ENCODE data around the gene PIR.

PIR gene

DNA sequence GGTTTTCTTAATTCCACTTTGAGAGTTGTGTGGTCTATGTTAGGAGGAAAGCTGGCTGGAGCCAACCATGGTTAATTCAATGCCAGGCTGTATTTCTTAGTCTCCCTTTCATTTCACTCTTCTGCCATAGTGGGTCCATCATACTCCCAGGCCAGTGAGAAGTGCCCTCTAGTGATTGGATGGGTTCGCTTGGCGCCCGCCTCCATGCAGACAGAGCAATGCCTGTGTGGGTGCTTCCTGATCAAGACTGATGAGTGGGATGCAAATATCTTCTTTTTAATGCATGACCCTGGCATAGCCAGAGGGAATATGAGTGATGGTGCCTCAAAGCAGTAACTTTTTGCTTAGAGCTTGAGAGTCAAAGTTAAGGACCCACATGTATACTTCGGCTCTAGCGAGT, 13.9 kb upstream of the PIR start:
- H3K4me3 ChIP-seq (ENCODE audit: low read depth, low read length) = no peak overlapping the region
- H3K27me3 ChIP-seq (ENCODE audit: control insufficient read depth, insufficient read depth, low read length) = no peaks in the 10 kb centered on the region
- H3K36me3 ChIP-seq (ENCODE audit: control insufficient read depth, insufficient read depth, low read length) = no peaks in the 10 kb centered on the region
- H3K9me3 ChIP-seq (ENCODE audit: control insufficient read depth, insufficient read depth, low read length) = no peaks in the 10 kb centered on the region
- H3K9ac ChIP-seq (ENCODE audit: low read depth, low read length) = no peak overlapping the region
- H3K4me1 ChIP-seq (ENCODE audit: control insufficient read depth, insufficient read depth, low read length) = no peaks in the 10 kb centered on the region

DNA sequence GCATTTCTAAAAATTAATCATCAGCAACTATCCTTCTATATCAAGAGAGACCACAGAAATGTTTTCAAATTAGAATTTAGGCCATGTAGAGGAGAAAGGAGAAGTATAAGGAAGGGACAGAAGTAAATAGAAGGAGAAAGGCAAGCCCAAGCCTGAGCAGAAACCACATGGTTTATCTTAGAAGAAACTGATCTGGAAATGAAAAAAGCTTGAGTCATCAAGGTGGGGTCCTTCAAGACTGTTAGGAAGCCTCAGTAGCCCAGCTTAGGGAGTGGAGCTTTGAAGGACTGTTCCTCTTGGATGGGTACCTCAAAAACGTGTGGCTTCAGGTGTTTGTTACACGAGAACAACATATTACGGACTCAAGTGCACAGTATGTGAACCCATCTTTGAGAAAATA, 12.0 kb upstream of the PIR start:
- no peak overlapping the region for H3K4me3 ChIP-seq (ENCODE audit: low read depth, low read length)
- no peaks in the 10 kb centered on the region for H3K4me1 ChIP-seq (ENCODE audit: control insufficient read depth, insufficient read depth, low read length)
- no peaks in the 10 kb centered on the region for H3K27me3 ChIP-seq (ENCODE audit: control insufficient read depth, insufficient read depth, low read length)
- no peak overlapping the region for H3K9ac ChIP-seq (ENCODE audit: low read depth, low read length)
- H3K36me3 ChIP-seq (ENCODE audit: control insufficient read depth, insufficient read depth, low read length) = no peaks in the 10 kb centered on the region
- no peaks in the 10 kb centered on the region for H3K9me3 ChIP-seq (ENCODE audit: control insufficient read depth, insufficient read depth, low read length)

- Histone ChIP-seq H3K27me3 (ENCODE audit: control insufficient read depth, insufficient read depth, low read length) (no peaks in the 10 kb centered on the region), H3K36me3 (ENCODE audit: control insufficient read depth, insufficient read depth, low read length) (no peaks in the 10 kb centered on the region), H3K4me3 (ENCODE audit: low read depth, low read length) (no peak overlapping the region), H3K9ac (ENCODE audit: low read depth, low read length) (no peak overlapping the region), H3K9me3 (ENCODE audit: control insufficient read depth, insufficient read depth, low read length) (no peaks in the 10 kb centered on the region), H3K4me1 (ENCODE audit: control insufficient read depth, insufficient read depth, low read length) (no peaks in the 10 kb centered on the region)
These were observed 11.5 kb upstream of the PIR start for GRCh38 chrX:15504661-15505060.

- Histone ChIP-seq H3K9me3 (ENCODE audit: control insufficient read depth, insufficient read depth, low read length) (no peaks in the 10 kb centered on the region), H3K4me3 (ENCODE audit: low read depth, low read length) (no peak overlapping the region), H3K4me1 (ENCODE audit: control insufficient read depth, insufficient read depth, low read length) (no peaks in the 10 kb centered on the region), H3K27me3 (ENCODE audit: control insufficient read depth, insufficient read depth, low read length) (no peaks in the 10 kb centered on the region), H3K36me3 (ENCODE audit: control insufficient read depth, insufficient read depth, low read length) (no peaks in the 10 kb centered on the region), H3K9ac (ENCODE audit: low read depth, low read length) (no peak overlapping the region)
These were observed 8.4 kb upstream of the PIR start for GRCh38 chrX:15501506-15501905.

GRCh38 chrX:15500497-15500966, 7.4 kb upstream of the PIR start, which contains the start of gene BMX:
Gene BMX, plus strand, starts transcription at chrX:15500807. Its CDS starts 7,547 bp downstream, at chrX:15508354.
- Histone ChIP-seq H3K4me3 (ENCODE audit: low read depth, low read length) (no peak within 1 kb of the TSS), H3K27me3 (ENCODE audit: control insufficient read depth, insufficient read depth, low read length) (no peaks in the 10 kb centered on the region), H3K4me1 (ENCODE audit: control insufficient read depth, insufficient read depth, low read length) (no peaks in the 10 kb centered on the region), H3K9me3 (ENCODE audit: control insufficient read depth, insufficient read depth, low read length) (no peaks in the 10 kb centered on the region), H3K36me3 (ENCODE audit: control insufficient read depth, insufficient read depth, low read length) (no peaks in the 10 kb centered on the region), H3K9ac (ENCODE audit: low read depth, low read length) (no peak within 1 kb of the TSS)

- no peaks in the 10 kb centered on the region for H3K36me3 ChIP-seq (ENCODE audit: control insufficient read depth, insufficient read depth, low read length)
- no peaks in the 10 kb centered on the region for H3K27me3 ChIP-seq (ENCODE audit: control insufficient read depth, insufficient read depth, low read length)
- no peak overlapping the region for H3K4me3 ChIP-seq (ENCODE audit: low read depth, low read length)
- no peak overlapping the region for H3K9ac ChIP-seq (ENCODE audit: low read depth, low read length)
- H3K9me3 ChIP-seq (ENCODE audit: control insufficient read depth, insufficient read depth, low read length) = no peaks in the 10 kb centered on the region
- no peaks in the 10 kb centered on the region for H3K4me1 ChIP-seq (ENCODE audit: control insufficient read depth, insufficient read depth, low read length)
These were observed 6.8 kb upstream of the PIR start for GRCh38 chrX:15499976-15500375.

- Histone ChIP-seq H3K27me3 (ENCODE audit: control insufficient read depth, insufficient read depth, low read length) (no peaks in the 10 kb centered on the region), H3K9ac (ENCODE audit: low read depth, low read length) (no peak overlapping the region), H3K4me1 (ENCODE audit: control insufficient read depth, insufficient read depth, low read length) (no peaks in the 10 kb centered on the region), H3K9me3 (ENCODE audit: control insufficient read depth, insufficient read depth, low read length) (no peaks in the 10 kb centered on the region), H3K4me3 (ENCODE audit: low read depth, low read length) (no peak overlapping the region), H3K36me3 (ENCODE audit: control insufficient read depth, insufficient read depth, low read length) (no peaks in the 10 kb centered on the region)
These were observed 5.6 kb upstream of the PIR start for GRCh38 chrX:15498741-15499140.

- no peaks in the 10 kb centered on the region for H3K9me3 ChIP-seq (ENCODE audit: control insufficient read depth, insufficient read depth, low read length)
- H3K9ac ChIP-seq (ENCODE audit: low read depth, low read length) = no peak overlapping the region
- H3K4me3 ChIP-seq (ENCODE audit: low read depth, low read length) = no peak overlapping the region
- H3K27me3 ChIP-seq (ENCODE audit: control insufficient read depth, insufficient read depth, low read length) = no peaks in the 10 kb centered on the region
- no peaks in the 10 kb centered on the region for H3K36me3 ChIP-seq (ENCODE audit: control insufficient read depth, insufficient read depth, low read length)
- H3K4me1 ChIP-seq (ENCODE audit: control insufficient read depth, insufficient read depth, low read length) = no peaks in the 10 kb centered on the region
These were observed 4.7 kb upstream of the PIR start for GRCh38 chrX:15497865-15498264.

DNA sequence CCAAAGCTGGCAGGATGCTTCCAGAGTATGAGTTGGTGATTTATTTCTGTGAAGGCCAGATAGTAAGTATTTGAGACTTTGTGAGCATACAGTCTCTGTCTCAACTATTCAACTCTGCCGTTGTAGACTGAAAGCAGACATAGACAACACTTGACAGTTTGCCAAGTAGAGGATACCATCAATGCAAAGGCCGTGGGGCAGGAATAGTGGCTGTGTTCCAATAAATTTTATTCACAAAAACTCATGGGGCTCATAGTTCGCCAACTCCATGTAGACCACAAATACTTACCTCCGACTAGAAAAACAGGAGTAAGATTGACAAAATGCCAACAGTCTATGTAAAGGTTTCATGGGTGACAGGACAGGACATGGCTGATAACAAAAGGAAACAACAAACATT, 3.7 kb upstream of the PIR start:
- Histone ChIP-seq H3K36me3 (ENCODE audit: control insufficient read depth, insufficient read depth, low read length) (no peaks in the 10 kb centered on the region), H3K4me3 (ENCODE audit: low read depth, low read length) (no peak overlapping the region), H3K9me3 (ENCODE audit: control insufficient read depth, insufficient read depth, low read length) (no peaks in the 10 kb centered on the region), H3K9ac (ENCODE audit: low read depth, low read length) (no peak overlapping the region), H3K4me1 (ENCODE audit: control insufficient read depth, insufficient read depth, low read length) (no peaks in the 10 kb centered on the region), H3K27me3 (ENCODE audit: control insufficient read depth, insufficient read depth, low read length) (no peaks in the 10 kb centered on the region)

- H3K27me3 ChIP-seq (ENCODE audit: control insufficient read depth, insufficient read depth, low read length) = no peaks in the 10 kb centered on the region
- H3K4me3 ChIP-seq (ENCODE audit: low read depth, low read length) = no peak overlapping the region
- no peaks in the 10 kb centered on the region for H3K36me3 ChIP-seq (ENCODE audit: control insufficient read depth, insufficient read depth, low read length)
- no peaks in the 10 kb centered on the region for H3K4me1 ChIP-seq (ENCODE audit: control insufficient read depth, insufficient read depth, low read length)
- H3K9me3 ChIP-seq (ENCODE audit: control insufficient read depth, insufficient read depth, low read length) = no peaks in the 10 kb centered on the region
- no peak overlapping the region for H3K9ac ChIP-seq (ENCODE audit: low read depth, low read length)
These were observed 2.7 kb upstream of the PIR start for GRCh38 chrX:15495801-15496200.

GRCh38 chrX:15492469-15492868, 664 bp downstream of the PIR start:
- Histone ChIP-seq H3K9ac (ENCODE audit: low read depth, low read length) (no peak overlapping the region), H3K4me3 (ENCODE audit: low read depth, low read length) (peak overlapping the region; percentile 80), H3K9me3 (ENCODE audit: control insufficient read depth, insufficient read depth, low read length) (no peaks in the 10 kb centered on the region), H3K36me3 (ENCODE audit: control insufficient read depth, insufficient read depth, low read length) (no peaks in the 10 kb centered on the region), H3K4me1 (ENCODE audit: control insufficient read depth, insufficient read depth, low read length) (no peaks in the 10 kb centered on the region), H3K27me3 (ENCODE audit: control insufficient read depth, insufficient read depth, low read length) (no peaks in the 10 kb centered on the region)

- H3K9ac ChIP-seq (ENCODE audit: low read depth, low read length) = no peak overlapping the region
These were observed 9.2 kb downstream of the PIR start for GRCh38 chrX:15483891-15484290.

GRCh38 chrX:15475486-15475885, 17.6 kb downstream of the PIR start:
- Histone ChIP-seq H3K9me3 (ENCODE audit: control insufficient read depth, insufficient read depth, low read length) (no peaks in the 10 kb centered on the region), H3K4me1 (ENCODE audit: control insufficient read depth, insufficient read depth, low read length) (peaks cover 9% of the 10 kb centered on the region), H3K36me3 (ENCODE audit: control insufficient read depth, insufficient read depth, low read length) (no peaks in the 10 kb centered on the region), H3K9ac (ENCODE audit: low read depth, low read length) (no peak overlapping the region), H3K4me3 (ENCODE audit: low read depth, low read length) (no peak overlapping the region), H3K27me3 (ENCODE audit: control insufficient read depth, insufficient read depth, low read length) (no peaks in the 10 kb centered on the region)

More at GRCh38 chrX:15483891-15484290, 9.2 kb downstream of the PIR start:
- H3K4me1 ChIP-seq (ENCODE audit: control insufficient read depth, insufficient read depth, low read length) = no peaks in the 10 kb centered on the region
- H3K9me3 ChIP-seq (ENCODE audit: control insufficient read depth, insufficient read depth, low read length) = no peaks in the 10 kb centered on the region
- H3K36me3 ChIP-seq (ENCODE audit: control insufficient read depth, insufficient read depth, low read length) = no peaks in the 10 kb centered on the region
- H3K4me3 ChIP-seq (ENCODE audit: low read depth, low read length) = no peak overlapping the region
- H3K27me3 ChIP-seq (ENCODE audit: control insufficient read depth, insufficient read depth, low read length) = no peaks in the 10 kb centered on the region
